ENCODE data around the gene SF3B6. TPM values are rescaled to one million over a fixed set of nuclear protein-coding genes. Genes with fewer than 3 reads are reported as not detected.

SF3B6 gene
- total RNA-seq, 1 experiment from 2014 or later = 184 TPM

- POLR2A ChIA-PET = interaction anchor here (1.8 to 2.4 kb wide), 2 partner anchors 9 to 159 kb away, joined by 8 to 39 read pairs; partner anchors contain the start of genes ATAD2B and SF3B6
- peaks cover 13% of the 10 kb centered on the region for H3K4me1 Mint-ChIP-seq (ENCODE audit: low read depth, unreplicated experiment)
- no peaks in the 10 kb centered on the region for H3K9me3 Mint-ChIP-seq (ENCODE audit: unreplicated experiment)
- intact Hi-C loops (cut with micrococcal nuclease; ENCODE audit: unreplicated experiment) = loop anchor here (2.0 kb wide), 3 partner anchors 72 to 298 kb away; partner anchors contain the start of gene UBXN2A
- TSS peak; percentile 58 for BruUV-seq (replicated peaks)
- no peaks in the 10 kb centered on the region for H3K27me3 ChIP-seq (replicated peaks; ENCODE audit: control insufficient read depth, insufficient read depth, low read length)
- H3K4me1 ChIP-seq = peaks cover 8% of the 10 kb centered on the region
- peaks cover 41% of the 10 kb centered on the region for H3K36me3 Mint-ChIP-seq (ENCODE audit: insufficient read depth, unreplicated experiment)
- 0 out of 2 replicates have a peak, but pooled peaks cover 3% of the 10 kb centered on the region for H3K36me3 ChIP-seq (ENCODE audit: control insufficient read depth, insufficient read depth, low read length)
- no peaks in the 10 kb centered on the region for H3K9me3 ChIP-seq
- peak overlapping the region; percentile 91 for H3K27ac Mint-ChIP-seq (ENCODE audit: unreplicated experiment)
- no peak for DNase-seq
- H3K4me3 ChIP-seq (ENCODE audit: low read depth, low read length) = peak overlapping the region; percentile 54
- H3K27me3 Mint-ChIP-seq (ENCODE audit: insufficient read depth, unreplicated experiment) = no peaks in the 10 kb centered on the region
- CTCF ChIA-PET = interaction anchor here (0.5 to 2.2 kb wide), 6 partner anchors 9 to 145 kb away, joined by 3 to 22 read pairs (median 9); partner anchors contain the start of genes SF3B6 and WDCP
- no peak for TF ChIP-seq CTCF (IDR thresholded peaks at IDR 0.05; ENCODE audit: insufficient read depth in 1 of 2, low read depth in 1 of 2, low read length in 1 of 2, severe bottlenecking in 1 of 2, unreplicated experiment in 1 of 2)
- peak overlapping the region; percentile 82 for H3K4me3 Mint-ChIP-seq (ENCODE audit: unreplicated experiment)
These were observed 9.0 kb upstream of the SF3B6 start for GRCh38 chr2:24085200-24085489.

DNA sequence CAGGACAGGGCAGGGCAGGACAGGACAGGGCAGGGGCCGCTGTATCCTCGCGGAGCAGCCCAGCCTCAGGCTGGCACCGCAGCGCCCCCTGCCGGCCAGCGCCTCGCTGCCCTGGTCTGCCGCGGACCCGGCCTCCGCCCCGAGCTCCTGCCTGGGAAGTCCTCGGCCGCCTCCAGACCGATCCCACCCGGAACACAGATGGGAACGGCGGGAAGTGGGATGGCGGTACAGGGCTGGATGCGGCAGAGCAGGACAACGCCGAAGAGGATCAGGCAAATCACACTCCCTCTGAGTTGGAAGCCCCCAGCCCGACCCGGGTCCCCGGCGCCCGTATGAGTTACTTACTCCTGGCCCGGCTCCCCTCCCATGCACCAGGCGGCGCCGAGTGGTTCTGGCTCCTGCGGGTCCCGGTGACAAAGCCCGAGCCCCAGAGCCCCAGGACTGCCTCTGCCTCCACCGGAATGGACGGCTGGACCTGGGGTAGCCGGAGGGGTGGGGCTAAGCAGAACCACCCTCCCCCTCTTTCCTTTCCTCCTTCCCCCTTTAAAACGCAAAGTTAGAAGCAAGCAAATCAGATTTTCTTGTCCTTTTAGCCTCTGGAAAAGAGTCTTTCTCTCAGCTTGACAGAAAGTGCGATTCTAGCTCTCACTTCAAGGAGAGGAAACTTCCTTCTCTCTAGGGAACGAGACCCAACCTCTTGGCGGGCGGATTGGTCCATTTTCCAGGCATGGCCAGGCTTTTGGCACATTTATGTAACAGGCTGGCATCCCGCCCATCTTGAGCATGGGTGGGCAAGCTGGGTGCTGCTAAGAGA lies 8.5 kb upstream of the SF3B6 start, which contains the start of gene TP53I3:
TSS of gene TP53I3 (minus strand) at position 449 of the 814 bp plus-strand sequence. CDS start 508 bp downstream, outside the sequence.
- peaks cover 8% of the 10 kb centered on the region for H3K4me1 ChIP-seq
- POLR2A ChIA-PET = interaction anchor here (1.0 to 2.4 kb wide), 9 partner anchors 8 to 709 kb away, joined by 3 to 39 read pairs (median 7); partner anchors contain the start of genes ATAD2B, FAM228B, SF3B6 and WDCP
- BruUV-seq (replicated peaks) = no TSS peak
- Mint-ChIP-seq H3K36me3 (ENCODE audit: insufficient read depth, unreplicated experiment) (peaks cover 46% of the 10 kb centered on the region), H3K9me3 (ENCODE audit: unreplicated experiment) (no peaks in the 10 kb centered on the region), H3K4me1 (ENCODE audit: low read depth, unreplicated experiment) (peaks cover 13% of the 10 kb centered on the region), H3K4me3 (ENCODE audit: unreplicated experiment) (peak within 1 kb of the TSS; percentile 82), H3K27me3 (ENCODE audit: insufficient read depth, unreplicated experiment) (no peaks in the 10 kb centered on the region), H3K27ac (ENCODE audit: unreplicated experiment) (peak within 1 kb of the TSS; percentile 91)
- peak; percentile 71 to 95 for TF ChIP-seq CTCF (IDR thresholded peaks at IDR 0.05; ENCODE audit: insufficient read depth in 1 of 2, low read depth in 1 of 2, low read length in 1 of 2, severe bottlenecking in 1 of 2, unreplicated experiment in 1 of 2)
- no peaks in the 10 kb centered on the region for H3K9me3 ChIP-seq
- H3K27me3 ChIP-seq (replicated peaks; ENCODE audit: control insufficient read depth, insufficient read depth, low read length) = no peaks in the 10 kb centered on the region
- H3K4me3 ChIP-seq (ENCODE audit: low read depth, low read length) = peak within 1 kb of the TSS; percentile 54
- DNase-seq = peak; percentile 94 to 99
- intact Hi-C loops (cut with micrococcal nuclease; ENCODE audit: unreplicated experiment) = loop anchor here (1.0 to 2.0 kb wide), 11 partner anchors 8 to 298 kb away; partner anchors contain the start of genes ATAD2B, FAM228B, PFN4 and SF3B6
- CTCF ChIA-PET = interaction anchor here (0.6 to 2.3 kb wide), 27 partner anchors 8 to 260 kb away, joined by 3 to 64 read pairs (median 4); partner anchors contain the start of genes ATAD2B, FAM228B, MFSD2B and SF3B6
- H3K36me3 ChIP-seq (ENCODE audit: control insufficient read depth, insufficient read depth, low read length) = 0 out of 2 replicates have a peak, but pooled peaks cover 3% of the 10 kb centered on the region
